Measurements from ENCODE around the gene RPE65.
"Not testable (repeated sequence)": the region's sequence is repeated elsewhere in the genome, so short reads cannot be mapped to it uniquely, and the experiment has no call there.

RPE65 gene

GRCh38 chr1:68448365-68448764 lies 1.4 kb downstream of the RPE65 start:
- no peak for DNase-seq

- DNase-seq = no peak
Observed at GRCh38 chr1:68445709-68446108, 4.0 kb downstream of the RPE65 start.

- DNase-seq = peak; percentile 66 to 77 (median 70)
Observed at GRCh38 chr1:68442822-68443556, 6.8 kb downstream of the RPE65 start.

- DNase-seq = no peak
Observed at GRCh38 chr1:68442006-68442405, 7.7 kb downstream of the RPE65 start.

- no peak for DNase-seq
Observed at GRCh38 chr1:68438310-68438709, 11.4 kb downstream of the RPE65 start.

- no peak for DNase-seq
Observed at GRCh38 chr1:68433395-68433794, 16.4 kb downstream of the RPE65 start.

GRCh38 chr1:68431076-68431475 lies 18.7 kb downstream of the RPE65 start:
- no peak for DNase-seq

- peak; percentile 24 to 83 (median 56) for DNase-seq
Observed at GRCh38 chr1:68429233-68429808, 20.4 kb downstream of the RPE65 start.

- no peak for DNase-seq
Observed at GRCh38 chr1:68426594-68426993, 23.2 kb downstream of the RPE65 start.

GRCh38 chr1:68421350-68421749 lies 28.4 kb downstream of the RPE65 start:
- no peak for DNase-seq

- no peak for DNase-seq
Observed at GRCh38 chr1:68409426-68409825, 40.3 kb downstream of the RPE65 start.

GRCh38 chr1:68401506-68401905 lies 48.2 kb downstream of the RPE65 start:
- DNase-seq = no peak

GRCh38 chr1:68395575-68395974 lies 54.2 kb downstream of the RPE65 start:
- not testable (repeated sequence) for DNase-seq

GRCh38 chr1:68392474-68392873 lies 57.3 kb downstream of the RPE65 start:
- not testable (repeated sequence) for DNase-seq

GRCh38 chr1:68385798-68386524 lies 63.8 kb downstream of the RPE65 start:
- DNase-seq = not testable (repeated sequence)

- no peak for DNase-seq
Observed at GRCh38 chr1:68384872-68385411, 64.8 kb downstream of the RPE65 start.

GRCh38 chr1:68384321-68384813 lies 65.4 kb downstream of the RPE65 start:
- peak; percentile 61 to 93 (median 79) for DNase-seq

GRCh38 chr1:68383092-68383491 lies 66.7 kb downstream of the RPE65 start:
- DNase-seq = no peak

GRCh38 chr1:68379085-68379478 lies 70.7 kb downstream of the RPE65 start:
- peak in 2 of 4 experiments; percentile 26 to 30 for DNase-seq
